GM23338 (cell line): ENCODE results near the gene CEACAM8.
"Not testable (repeated sequence)": the region's sequence is repeated elsewhere in the genome, so short reads cannot be mapped to it uniquely, and the experiment has no call there.

ENCODE experiments used
- CTCF ChIP-seq, 2 experiments: fragments of 200-600 bp in 1 of 2; sonication (generic) in 1 of 2; conservative IDR thresholded peaks; 2 replicates each; pipeline versions ENCODE4 v1.5.1 to v1.6.1; 2016 to 2017; ENCODE audit warnings: antibody characterized with exemption in 2 of 2, low read depth in 2 of 2, mild to moderate bottlenecking in 2 of 2, moderate library complexity in 1 of 2
- EZH2 ChIP-seq: fragments of 200-600 bp; sonication (generic); IDR thresholded peaks from one replicate; pipeline ENCODE4 v1.8.0; 2017; ENCODE audit warnings: antibody characterized with exemption, mild to moderate bottlenecking, low read depth; ENCODE audit not compliant: unreplicated experiment
- POLR2AphosphoS5 ChIP-seq: IDR thresholded peaks from 2 replicates; pipeline ENCODE4 v1.6.1; 2016; ENCODE audit warnings: antibody characterized with exemption, low read depth

DNA sequence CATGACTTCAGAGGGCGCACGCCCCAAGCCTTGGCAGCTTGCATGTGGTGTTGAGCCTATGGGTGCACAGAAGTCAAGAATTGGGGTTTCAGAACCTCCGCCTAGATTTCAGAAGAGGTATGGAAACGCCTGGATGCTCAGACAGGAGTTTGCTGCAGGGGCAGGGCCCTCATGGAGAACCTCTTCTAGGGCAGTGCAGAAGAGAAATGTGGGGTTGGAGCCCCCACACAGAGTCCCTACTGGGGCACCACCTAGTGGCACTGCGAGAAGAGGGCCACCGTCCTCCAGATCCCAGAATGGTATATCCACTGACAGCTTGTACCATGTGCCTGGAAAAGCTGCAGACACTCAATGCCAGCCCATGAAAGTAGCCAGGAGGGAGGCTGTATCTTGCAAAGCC lies 44.2 kb downstream of the CEACAM8 start:
- TF ChIP-seq EZH2, POLR2AphosphoS5: not testable (repeated sequence)
- peak; percentile 25 to 37; a peak in 3 of 4 replicates for TF ChIP-seq CTCF (conservative IDR thresholded peaks at IDR 0.05; ENCODE audit: low read depth in 2 of 2)
